ENCODE results near the gene WFDC2.

WFDC2 gene

GRCh38 chr20:45429618-45430017, 39.9 kb upstream of the WFDC2 start:
- no peaks in the 10 kb centered on the region for H3K79me2 ChIP-seq (ENCODE audit: control insufficient read depth, low read length)
- H3K4me2 ChIP-seq (ENCODE audit: low read length): no peak overlapping the region
- TF ChIP-seq EZH2phosphoT487 (IDR thresholded peaks at IDR 0.05; ENCODE audit: borderline replicate concordance, low read length) (no peak), CTCF (IDR thresholded peaks at IDR 0.05; ENCODE audit: low read depth, low read length, poor library complexity, severe bottlenecking) (no peak)
- H3F3A ChIP-seq (ENCODE audit: control insufficient read depth, insufficient read depth): 0 out of 2 replicates have a peak, but pooled peaks cover 5% of the 10 kb centered on the region
- no peaks in the 10 kb centered on the region for H3K27me3 ChIP-seq (ENCODE audit: control insufficient read depth, low read length)
- peaks cover 28% of the 10 kb centered on the region for H3K4me1 ChIP-seq (ENCODE audit: control insufficient read depth, low read length)
- H3K27ac ChIP-seq (ENCODE audit: low read depth, low read length): no peak overlapping the region
- H3K36me3 ChIP-seq (ENCODE audit: control insufficient read depth, low read length): peaks cover 39% of the 10 kb centered on the region
- no peaks in the 10 kb centered on the region for H3K9me3 ChIP-seq (ENCODE audit: control insufficient read depth, insufficient read depth, low read length)
- H3K4me3 ChIP-seq (ENCODE audit: low read length): no peak overlapping the region
- H4K20me1 ChIP-seq (ENCODE audit: control insufficient read depth, insufficient read depth, low read depth, low read length): no peaks in the 10 kb centered on the region
- H3K9me2 ChIP-seq (replicated peaks; ENCODE audit: control insufficient read depth, low read length): no peaks in the 10 kb centered on the region

- peak overlapping the region; percentile 86 for H3K4me2 ChIP-seq (ENCODE audit: low read length)
- no peak for TF ChIP-seq CTCF (IDR thresholded peaks at IDR 0.05; ENCODE audit: low read depth, low read length, poor library complexity, severe bottlenecking)
- no peak for TF ChIP-seq EZH2phosphoT487 (IDR thresholded peaks at IDR 0.05; ENCODE audit: borderline replicate concordance, low read length)
- peaks cover 8% of the 10 kb centered on the region for H3F3A ChIP-seq (ENCODE audit: control insufficient read depth, insufficient read depth)
Observed at GRCh38 chr20:45432294-45432693, 37.3 kb upstream of the WFDC2 start.

GRCh38 chr20:45433316-45433715, 36.2 kb upstream of the WFDC2 start:
- H4K20me1 ChIP-seq (ENCODE audit: control insufficient read depth, insufficient read depth, low read depth, low read length): no peaks in the 10 kb centered on the region
- H3K9me2 ChIP-seq (replicated peaks; ENCODE audit: control insufficient read depth, low read length): no peaks in the 10 kb centered on the region
- H3K27me3 ChIP-seq (ENCODE audit: control insufficient read depth, low read length): no peaks in the 10 kb centered on the region
- peaks cover 46% of the 10 kb centered on the region for H3K4me1 ChIP-seq (ENCODE audit: control insufficient read depth, low read length)
- no peak for TF ChIP-seq CTCF (IDR thresholded peaks at IDR 0.05; ENCODE audit: low read depth, low read length, poor library complexity, severe bottlenecking)
- no peak for TF ChIP-seq EZH2phosphoT487 (IDR thresholded peaks at IDR 0.05; ENCODE audit: borderline replicate concordance, low read length)
- H3F3A ChIP-seq (ENCODE audit: control insufficient read depth, insufficient read depth): peaks cover 8% of the 10 kb centered on the region
- H3K36me3 ChIP-seq (ENCODE audit: control insufficient read depth, low read length): peaks cover 19% of the 10 kb centered on the region
- H3K4me2 ChIP-seq (ENCODE audit: low read length): peak overlapping the region; percentile 86
- no peaks in the 10 kb centered on the region for H3K79me2 ChIP-seq (ENCODE audit: control insufficient read depth, low read length)
- peak overlapping the region; percentile 87 for H3K27ac ChIP-seq (ENCODE audit: low read depth, low read length)
- no peaks in the 10 kb centered on the region for H3K9me3 ChIP-seq (ENCODE audit: control insufficient read depth, insufficient read depth, low read length)
- 0 out of 2 replicates have a peak overlapping the region, but pooled peaks have one; percentile 64 for H3K4me3 ChIP-seq (ENCODE audit: low read length)

More at GRCh38 chr20:45432294-45432693, 37.3 kb upstream of the WFDC2 start:
- Histone ChIP-seq H3K27ac (ENCODE audit: low read depth, low read length) (peak overlapping the region; percentile 87), H3K36me3 (ENCODE audit: control insufficient read depth, low read length) (peaks cover 25% of the 10 kb centered on the region), H3K9me3 (ENCODE audit: control insufficient read depth, insufficient read depth, low read length) (no peaks in the 10 kb centered on the region), H3K27me3 (ENCODE audit: control insufficient read depth, low read length) (no peaks in the 10 kb centered on the region), H4K20me1 (ENCODE audit: control insufficient read depth, insufficient read depth, low read depth, low read length) (no peaks in the 10 kb centered on the region), H3K4me1 (ENCODE audit: control insufficient read depth, low read length) (peaks cover 46% of the 10 kb centered on the region), H3K79me2 (ENCODE audit: control insufficient read depth, low read length) (no peaks in the 10 kb centered on the region), H3K9me2 (replicated peaks; ENCODE audit: control insufficient read depth, low read length) (no peaks in the 10 kb centered on the region), H3K4me3 (ENCODE audit: low read length) (peak overlapping the region; percentile 64)
